ENCODE results near the gene WDR93. TPM values are rescaled to one million over a fixed set of nuclear protein-coding genes. Genes with fewer than 3 reads are reported as not detected.

Gene WDR93
- total RNA-seq, 2 experiments from 2014 or later, result not detected

GRCh38 chr15:89666858-89667705 is 23.5 kb upstream of the WDR93 start:
- CTCF ChIA-PET, result interaction anchor here (1.1 kb wide), 1 partner anchor 19 kb away, joined by 3 read pairs; no protein-coding TSS in a partner anchor
- no peak for DNase-seq

GRCh38 chr15:89667706-89667960 is 23.0 kb upstream of the WDR93 start:
- CTCF ChIA-PET, result interaction anchor here (1.1 kb wide), 1 partner anchor 20 kb away, joined by 3 read pairs; no protein-coding TSS in a partner anchor
- DNase-seq, result no peak

More at GRCh38 chr15:89666858-89667705, 23.5 kb upstream of the WDR93 start:
- no peak overlapping the region for H3K4me3 Mint-ChIP-seq
- H3K4me1 Mint-ChIP-seq, result peaks cover 4% of the 10 kb centered on the region
- H3K9me3 Mint-ChIP-seq, result no peaks in the 10 kb centered on the region
- peaks cover 27% of the 10 kb centered on the region for H3K27me3 Mint-ChIP-seq
- POLR2A ChIA-PET, result no interaction called here
- no peaks in the 10 kb centered on the region for H3K36me3 Mint-ChIP-seq (ENCODE audit: low read depth)
- no peak overlapping the region for H3K27ac Mint-ChIP-seq

DNA sequence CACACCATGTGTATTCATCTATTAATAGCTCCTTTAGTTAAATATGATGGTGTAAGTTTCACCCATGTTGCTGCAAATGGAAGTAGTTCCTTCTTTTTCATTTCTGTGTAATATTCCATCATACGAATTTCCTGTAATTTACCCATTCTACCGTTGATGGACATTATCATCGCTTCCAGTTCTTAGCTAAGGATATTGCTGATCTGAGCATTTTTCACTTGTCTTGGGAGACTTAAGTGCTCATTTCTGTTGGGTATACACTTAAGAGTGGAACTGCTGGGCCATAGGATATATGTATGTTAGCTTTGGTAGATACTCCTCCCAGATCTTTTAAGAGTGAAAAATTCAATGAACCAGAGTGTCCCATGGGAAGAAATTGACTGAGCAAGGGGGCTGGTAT is 22.4 kb upstream of the WDR93 start:
- no peak overlapping the region for H3K27ac Mint-ChIP-seq
- peaks cover 20% of the 10 kb centered on the region for H3K27me3 Mint-ChIP-seq
- no peaks in the 10 kb centered on the region for H3K9me3 Mint-ChIP-seq
- no peak overlapping the region for H3K4me3 Mint-ChIP-seq
- DNase-seq, result no peak
- CTCF ChIA-PET, result interaction anchor here (1.1 kb wide), 1 partner anchor 21 kb away, joined by 3 read pairs; no protein-coding TSS in a partner anchor
- POLR2A ChIA-PET, result no interaction called here
- H3K36me3 Mint-ChIP-seq (ENCODE audit: low read depth), result no peaks in the 10 kb centered on the region
- H3K4me1 Mint-ChIP-seq, result peaks cover 4% of the 10 kb centered on the region

More at GRCh38 chr15:89667706-89667960, 23.0 kb upstream of the WDR93 start:
- no peak overlapping the region for H3K4me3 Mint-ChIP-seq
- POLR2A ChIA-PET, result no interaction called here
- no peak overlapping the region for H3K27ac Mint-ChIP-seq
- peaks cover 4% of the 10 kb centered on the region for H3K4me1 Mint-ChIP-seq
- no peaks in the 10 kb centered on the region for H3K36me3 Mint-ChIP-seq (ENCODE audit: low read depth)
- no peaks in the 10 kb centered on the region for H3K9me3 Mint-ChIP-seq
- peaks cover 22% of the 10 kb centered on the region for H3K27me3 Mint-ChIP-seq

- Mint-ChIP-seq H3K9me3 (no peaks in the 10 kb centered on the region), H3K4me3 (no peak overlapping the region), H3K27ac (no peak overlapping the region), H3K4me1 (peaks cover 4% of the 10 kb centered on the region), H3K27me3 (peaks cover 19% of the 10 kb centered on the region), H3K36me3 (ENCODE audit: low read depth) (no peaks in the 10 kb centered on the region)
- POLR2A ChIA-PET, result no interaction called here
- DNase-seq, result no peak
- CTCF ChIA-PET, result no interaction called here
These were observed 21.2 kb upstream of the WDR93 start for GRCh38 chr15:89669309-89669865.

GRCh38 chr15:89669941-89670340 is 20.7 kb upstream of the WDR93 start:
- no peak overlapping the region for H3K27ac Mint-ChIP-seq
- H3K9me3 Mint-ChIP-seq, result no peaks in the 10 kb centered on the region
- DNase-seq, result no peak
- H3K4me3 Mint-ChIP-seq, result no peak overlapping the region
- CTCF ChIA-PET, result no interaction called here
- POLR2A ChIA-PET, result no interaction called here
- H3K36me3 Mint-ChIP-seq (ENCODE audit: low read depth), result no peaks in the 10 kb centered on the region
- peaks cover 1% of the 10 kb centered on the region for H3K4me1 Mint-ChIP-seq
- H3K27me3 Mint-ChIP-seq, result peaks cover 13% of the 10 kb centered on the region

DNA sequence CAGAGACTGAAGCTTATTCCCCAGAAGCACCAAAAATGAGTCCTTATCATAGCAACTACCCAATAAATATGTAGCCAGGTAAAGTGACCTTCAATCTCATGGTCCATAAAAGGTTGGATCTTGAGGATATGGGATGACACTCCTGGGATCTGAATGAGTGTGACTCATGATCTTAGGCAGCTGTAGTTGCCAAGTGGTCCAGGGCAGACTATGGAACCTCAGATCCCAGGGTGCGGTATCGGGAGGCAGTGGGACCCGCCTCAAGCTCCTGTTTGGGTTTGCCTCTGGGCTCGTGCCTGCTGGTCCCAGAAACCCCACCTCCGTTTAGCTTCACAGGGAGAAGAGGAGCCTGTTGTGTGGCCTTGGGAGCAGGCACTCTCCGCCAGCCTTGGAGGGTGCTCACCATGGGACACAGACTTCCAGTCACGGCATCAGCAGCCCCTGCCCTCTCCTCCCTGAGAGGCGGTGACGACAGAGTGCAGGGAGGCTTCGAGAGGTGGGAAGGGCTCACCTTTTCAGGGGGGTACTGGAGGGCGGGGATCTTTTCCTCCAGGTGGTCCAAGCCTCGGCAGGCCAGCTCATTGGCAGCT is 19.5 kb upstream of the WDR93 start:
- no peaks in the 10 kb centered on the region for H3K36me3 Mint-ChIP-seq (ENCODE audit: low read depth)
- no peak overlapping the region for H3K4me3 Mint-ChIP-seq
- no peak overlapping the region for H3K27ac Mint-ChIP-seq
- CTCF ChIA-PET, result no interaction called here
- DNase-seq, result no peak
- POLR2A ChIA-PET, result no interaction called here
- no peaks in the 10 kb centered on the region for H3K9me3 Mint-ChIP-seq
- no peaks in the 10 kb centered on the region for H3K4me1 Mint-ChIP-seq
- peaks cover 12% of the 10 kb centered on the region for H3K27me3 Mint-ChIP-seq

- H3K27ac Mint-ChIP-seq, result no peak overlapping the region
- ChIA-PET POLR2A (no interaction called here), CTCF (interaction anchor here (0.5 to 2.1 kb wide), 2 partner anchors 8 to 166 kb away, joined by 3 to 7 read pairs; no protein-coding TSS in a partner anchor)
- H3K9me3 Mint-ChIP-seq, result no peaks in the 10 kb centered on the region
- peaks cover 12% of the 10 kb centered on the region for H3K27me3 Mint-ChIP-seq
- no peaks in the 10 kb centered on the region for H3K4me1 Mint-ChIP-seq
- no peak for DNase-seq
- H3K36me3 Mint-ChIP-seq (ENCODE audit: low read depth), result no peaks in the 10 kb centered on the region
- no peak overlapping the region for H3K4me3 Mint-ChIP-seq
These were observed 18.9 kb upstream of the WDR93 start for GRCh38 chr15:89671687-89672086.

DNA sequence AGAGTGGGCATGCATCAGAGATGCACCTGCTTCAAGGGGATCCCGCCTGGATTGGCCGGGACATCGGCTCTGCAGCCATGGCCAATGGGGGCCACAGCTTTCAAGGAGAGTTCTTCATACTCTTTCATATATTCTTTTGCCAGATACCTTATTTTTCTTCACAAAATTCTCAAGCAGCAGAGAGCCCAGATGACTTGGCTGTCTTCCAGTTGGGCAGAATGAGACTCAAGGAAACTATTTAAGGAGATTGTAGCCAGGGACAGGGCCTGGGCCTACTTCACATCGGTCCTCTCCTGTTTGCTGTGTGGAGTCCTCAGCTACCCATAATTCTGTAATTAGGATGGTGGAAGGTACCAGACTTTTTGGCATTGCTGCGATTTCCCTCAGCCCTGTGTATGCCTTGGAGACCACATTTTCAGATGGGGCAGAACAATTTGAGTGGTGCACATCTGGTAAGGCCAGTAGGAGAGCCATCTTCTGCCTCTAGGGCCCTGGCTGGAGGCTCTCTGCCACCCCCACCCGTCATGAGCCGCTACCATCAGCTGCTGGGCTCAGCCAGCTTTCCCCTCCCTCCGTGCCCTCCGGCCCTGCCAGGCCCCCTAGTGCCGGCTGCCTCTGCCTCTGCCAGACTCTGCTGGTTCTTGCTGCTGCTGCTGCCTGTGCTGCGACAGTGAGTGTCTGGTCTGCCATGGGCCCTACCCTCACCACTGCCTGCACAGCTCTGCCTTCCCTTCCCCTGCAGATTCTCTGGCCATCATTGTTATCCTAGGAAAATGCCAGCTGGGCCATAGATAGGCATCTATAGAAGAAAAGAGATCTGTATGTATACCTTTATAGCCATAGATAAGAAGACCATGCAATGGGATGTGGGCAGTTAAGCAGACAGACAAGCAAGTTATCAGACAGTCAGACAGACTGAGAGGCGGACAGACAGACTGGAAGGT is 18.1 kb upstream of the WDR93 start:
- H3K27me3 Mint-ChIP-seq, result peaks cover 12% of the 10 kb centered on the region
- no peak overlapping the region for H3K4me3 Mint-ChIP-seq
- ChIA-PET CTCF (interaction anchor here (0.5 to 2.1 kb wide), 8 partner anchors 9 to 435 kb away, joined by 3 to 7 read pairs (median 3); no protein-coding TSS in a partner anchor), POLR2A (no interaction called here)
- no peak for DNase-seq
- no peaks in the 10 kb centered on the region for H3K9me3 Mint-ChIP-seq
- H3K36me3 Mint-ChIP-seq (ENCODE audit: low read depth), result no peaks in the 10 kb centered on the region
- no peaks in the 10 kb centered on the region for H3K4me1 Mint-ChIP-seq
- H3K27ac Mint-ChIP-seq, result no peak overlapping the region

GRCh38 chr15:89673165-89673512 is 17.5 kb upstream of the WDR93 start:
- CTCF ChIA-PET, result interaction anchor here (0.6 to 2.1 kb wide), 7 partner anchors 10 to 202 kb away, joined by 3 to 7 read pairs (median 3); no protein-coding TSS in a partner anchor
- H3K27ac Mint-ChIP-seq, result no peak overlapping the region
- H3K27me3 Mint-ChIP-seq, result peaks cover 8% of the 10 kb centered on the region
- H3K4me3 Mint-ChIP-seq, result no peak overlapping the region
- no peaks in the 10 kb centered on the region for H3K4me1 Mint-ChIP-seq
- no peak for DNase-seq
- H3K36me3 Mint-ChIP-seq (ENCODE audit: low read depth), result no peaks in the 10 kb centered on the region
- POLR2A ChIA-PET, result no interaction called here
- no peaks in the 10 kb centered on the region for H3K9me3 Mint-ChIP-seq

DNA sequence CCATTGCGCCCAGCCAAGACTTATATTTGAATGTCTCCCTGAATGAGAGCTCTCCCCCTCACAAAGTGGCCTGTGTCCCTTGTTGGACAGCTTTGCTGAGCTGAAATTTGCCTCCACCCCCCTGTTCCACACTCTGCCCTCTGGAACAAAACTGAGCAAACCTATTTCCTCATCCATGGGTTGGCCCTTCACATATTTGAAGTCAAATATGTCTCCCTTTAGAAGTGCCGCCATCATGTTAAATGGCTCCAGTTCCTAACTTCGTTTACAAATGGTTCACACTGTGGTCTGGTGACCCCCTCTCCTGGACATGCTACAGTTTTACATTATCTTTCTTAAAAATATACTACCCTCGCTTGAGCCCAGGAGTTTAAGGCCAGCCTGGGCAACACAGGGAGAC is 16.1 kb upstream of the WDR93 start:
- Mint-ChIP-seq H3K9me3 (no peaks in the 10 kb centered on the region), H3K36me3 (ENCODE audit: low read depth) (no peaks in the 10 kb centered on the region), H3K4me3 (no peak overlapping the region), H3K4me1 (no peaks in the 10 kb centered on the region), H3K27ac (no peak overlapping the region), H3K27me3 (peaks cover 6% of the 10 kb centered on the region)
- CTCF ChIA-PET, result no interaction called here
- POLR2A ChIA-PET, result no interaction called here
- DNase-seq, result no peak

DNA sequence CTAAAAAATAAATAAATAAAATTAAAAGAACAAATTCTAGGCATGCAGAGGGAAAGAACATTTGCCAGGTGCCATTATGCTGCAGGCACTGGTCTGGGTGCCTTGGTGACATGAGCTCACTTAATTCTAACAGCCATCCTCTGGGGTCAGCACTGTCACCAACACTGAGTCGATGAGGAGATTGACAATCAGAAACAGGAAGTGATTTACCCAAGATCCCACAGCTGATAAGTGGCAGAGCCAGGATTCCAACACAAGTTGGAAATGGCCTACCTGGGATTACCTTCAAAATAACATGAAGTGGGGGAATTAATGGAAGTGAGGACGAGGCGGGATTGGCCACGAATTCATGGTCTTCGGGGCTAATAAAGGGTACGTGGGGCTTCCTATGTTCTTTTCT is 15.0 kb upstream of the WDR93 start:
- Mint-ChIP-seq H3K36me3 (ENCODE audit: low read depth) (no peaks in the 10 kb centered on the region), H3K4me1 (no peaks in the 10 kb centered on the region), H3K27me3 (peaks cover 5% of the 10 kb centered on the region), H3K9me3 (no peaks in the 10 kb centered on the region), H3K4me3 (no peak overlapping the region), H3K27ac (no peak overlapping the region)
- POLR2A ChIA-PET, result no interaction called here
- no peak for DNase-seq
- CTCF ChIA-PET, result interaction anchor here (0.9 kb wide), 1 partner anchor 9 kb away, joined by 3 read pairs; no protein-coding TSS in a partner anchor

GRCh38 chr15:89677381-89677780 is 13.2 kb upstream of the WDR93 start:
- H3K4me1 Mint-ChIP-seq, result no peaks in the 10 kb centered on the region
- no peaks in the 10 kb centered on the region for H3K36me3 Mint-ChIP-seq (ENCODE audit: low read depth)
- H3K9me3 Mint-ChIP-seq, result no peaks in the 10 kb centered on the region
- no peak for DNase-seq
- peaks cover 3% of the 10 kb centered on the region for H3K27me3 Mint-ChIP-seq
- ChIA-PET CTCF (no interaction called here), POLR2A (no interaction called here)
- no peak overlapping the region for H3K4me3 Mint-ChIP-seq
- H3K27ac Mint-ChIP-seq, result no peak overlapping the region

DNA sequence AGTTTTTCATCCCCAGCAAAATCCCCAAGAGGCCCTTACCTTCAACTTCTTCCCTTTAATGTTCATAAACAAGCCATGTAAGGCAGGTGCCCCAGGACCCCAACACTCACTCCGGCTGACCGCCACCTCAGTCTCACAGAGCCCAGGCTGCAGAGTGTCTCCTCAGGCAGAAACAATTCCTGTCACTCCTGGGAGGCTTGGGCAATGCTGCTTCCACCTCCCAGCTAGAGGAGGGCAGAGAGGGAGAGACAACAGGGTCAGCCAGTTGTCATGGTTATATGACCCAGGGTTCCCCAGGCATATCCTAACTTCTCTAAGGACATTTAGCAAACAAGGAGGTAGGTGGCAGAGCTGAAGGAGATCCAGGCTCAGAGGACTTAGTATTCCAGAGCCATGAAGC is 11.4 kb upstream of the WDR93 start, which contains the start of gene PLIN1:
TSS of gene PLIN1 (minus strand) at position 156 of the 400 bp plus-strand sequence. CDS start 1,878 bp downstream, outside the sequence.
- Mint-ChIP-seq H3K27ac (no peak within 1 kb of the TSS), H3K36me3 (ENCODE audit: low read depth) (no peaks in the 10 kb centered on the region), H3K9me3 (no peaks in the 10 kb centered on the region), H3K4me3 (no peak within 1 kb of the TSS), H3K4me1 (no peaks in the 10 kb centered on the region), H3K27me3 (no peaks in the 10 kb centered on the region)
- ChIA-PET POLR2A (no interaction called here), CTCF (no interaction called here)
- DNase-seq, result no peak
